IPS-NIHi7 (cell line): ENCODE results near the gene TEX11.
"Not testable (repeated sequence)": the region's sequence is repeated elsewhere in the genome, so short reads cannot be mapped to it uniquely, and the experiment has no call there.

ENCODE experiments used
- DNase-seq: peaks from one replicate; pipeline ENCODE4 v3.0.0; 2012; ENCODE audit warnings: mixed read lengths; ENCODE audit errors: extremely low spot score

The TEX11 gene

GRCh38 chrX:70755850-70756249 lies 152.7 kb downstream of the TEX11 start:
- peak; percentile 30 for DNase-seq

GRCh38 chrX:70754169-70754848 lies 154.2 kb downstream of the TEX11 start:
- DNase-seq, result no peak

- DNase-seq, result not testable (repeated sequence)
Observed at GRCh38 chrX:70733774-70734173, 174.7 kb downstream of the TEX11 start.

GRCh38 chrX:70727961-70728360 lies 180.6 kb downstream of the TEX11 start:
- not testable (repeated sequence) for DNase-seq

- no peak for DNase-seq
Observed at GRCh38 chrX:70720721-70721120, 187.8 kb downstream of the TEX11 start.

GRCh38 chrX:70711336-70711735 lies 197.2 kb downstream of the TEX11 start:
- DNase-seq, result not testable (repeated sequence)

- no peak for DNase-seq
Observed at GRCh38 chrX:70694339-70695122, 214.0 kb downstream of the TEX11 start.

GRCh38 chrX:70679455-70679854 lies 229.1 kb downstream of the TEX11 start:
- DNase-seq, result not testable (repeated sequence)

- DNase-seq, result no peak
Observed at GRCh38 chrX:70675284-70675683, 233.2 kb downstream of the TEX11 start.

GRCh38 chrX:70672326-70672725 lies 236.2 kb downstream of the TEX11 start:
- DNase-seq, result no peak

- DNase-seq, result no peak
Observed at GRCh38 chrX:70669120-70669519, 239.4 kb downstream of the TEX11 start.

GRCh38 chrX:70664726-70665125 lies 243.8 kb downstream of the TEX11 start:
- DNase-seq, result peak; percentile 8

GRCh38 chrX:70661124-70661523 lies 247.4 kb downstream of the TEX11 start:
- not testable (repeated sequence) for DNase-seq

- DNase-seq, result not testable (repeated sequence)
Observed at GRCh38 chrX:70657546-70657945, 251.0 kb downstream of the TEX11 start.

GRCh38 chrX:70656304-70656703 lies 252.2 kb downstream of the TEX11 start:
- no peak for DNase-seq

GRCh38 chrX:70647910-70648309 lies 260.6 kb downstream of the TEX11 start:
- DNase-seq, result not testable (repeated sequence)

GRCh38 chrX:70636218-70636617 lies 272.3 kb downstream of the TEX11 start:
- DNase-seq, result no peak

GRCh38 chrX:70635669-70636068 lies 272.8 kb downstream of the TEX11 start:
- DNase-seq, result no peak

GRCh38 chrX:70635227-70635626 lies 273.3 kb downstream of the TEX11 start:
- DNase-seq, result no peak

- no peak for DNase-seq
Observed at GRCh38 chrX:70621743-70622142, 286.8 kb downstream of the TEX11 start.

GRCh38 chrX:70618467-70618866 lies 290.0 kb downstream of the TEX11 start:
- DNase-seq, result no peak

- DNase-seq, result no peak
Observed at GRCh38 chrX:70613295-70613694, 295.2 kb downstream of the TEX11 start.

GRCh38 chrX:70605352-70605751 lies 303.2 kb downstream of the TEX11 start:
- no peak for DNase-seq
